BE2C (cell line): Measurements from ENCODE around the gene PLEKHH2.

Experiments
- DNase-seq: peaks from one replicate; pipeline ENCODE4 v3.0.0-alpha.2; 2020
- H3K27me3 ChIP-seq: fragments of 250-450 bp; sonication (Bioruptor Pico); 2 replicates; pipeline ENCODE4 v1.5.1; 2020; ENCODE audit warnings: mild to moderate bottlenecking
- H3K36me3 ChIP-seq: fragments of 250-450 bp; sonication (Bioruptor Pico); 2 replicates; pipeline ENCODE4 v1.5.1; 2020; ENCODE audit warnings: mild to moderate bottlenecking
- H3K4me1 ChIP-seq: fragments of 250-450 bp; sonication (Bioruptor Pico); 2 replicates; pipeline ENCODE4 v1.5.1; 2020
- H3K4me3 ChIP-seq: 2 replicates; pipeline ENCODE4 v1.5.1; 2011; ENCODE audit warnings: low read depth, low read length
- H3K9me3 ChIP-seq: fragments of 250-450 bp; sonication (Bioruptor Pico); 2 replicates; pipeline ENCODE4 v1.5.1; 2020
- CTCF ChIP-seq: IDR thresholded peaks from 2 replicates; pipeline ENCODE4 v1.5.1; 2012; ENCODE audit warnings: mild to moderate bottlenecking, low read depth, low read length

The PLEKHH2 gene

GRCh38 chr2:43798300-43798699, 161.2 kb downstream of the PLEKHH2 start:
- DNase-seq: no peak
- Histone ChIP-seq H3K9me3 (no peaks in the 10 kb centered on the region), H3K4me3 (no peak overlapping the region), H3K4me1 (no peaks in the 10 kb centered on the region), H3K36me3 (no peaks in the 10 kb centered on the region), H3K27me3 (no peaks in the 10 kb centered on the region)
- peak; percentile 38 for TF ChIP-seq CTCF

GRCh38 chr2:43800894-43801293, 163.8 kb downstream of the PLEKHH2 start:
- DNase-seq: no peak
- Histone ChIP-seq H3K9me3 (no peaks in the 10 kb centered on the region), H3K36me3 (no peaks in the 10 kb centered on the region), H3K4me1 (no peaks in the 10 kb centered on the region), H3K4me3 (no peak overlapping the region), H3K27me3 (no peaks in the 10 kb centered on the region)
- TF ChIP-seq CTCF: no peak

GRCh38 chr2:43802135-43802534, 165.1 kb downstream of the PLEKHH2 start:
- DNase-seq: no peak
- no peaks in the 10 kb centered on the region for H3K27me3 ChIP-seq
- TF ChIP-seq CTCF: peak; percentile 10; the same call in 1 of the 2 replicates
- no peaks in the 10 kb centered on the region for H3K9me3 ChIP-seq
- no peak overlapping the region for H3K4me3 ChIP-seq
- no peaks in the 10 kb centered on the region for H3K4me1 ChIP-seq
- no peaks in the 10 kb centered on the region for H3K36me3 ChIP-seq

- no peaks in the 10 kb centered on the region for H3K4me1 ChIP-seq
These were observed 166.1 kb downstream of the PLEKHH2 start for GRCh38 chr2:43803113-43803512.

GRCh38 chr2:43806719-43807031, 169.6 kb downstream of the PLEKHH2 start:
- TF ChIP-seq CTCF: no peak
- Histone ChIP-seq H3K4me1 (peaks cover 8% of the 10 kb centered on the region), H3K4me3 (no peak overlapping the region), H3K36me3 (no peaks in the 10 kb centered on the region), H3K9me3 (no peaks in the 10 kb centered on the region), H3K27me3 (no peaks in the 10 kb centered on the region)
- DNase-seq: no peak

More at GRCh38 chr2:43803113-43803512, 166.1 kb downstream of the PLEKHH2 start:
- Histone ChIP-seq H3K27me3 (no peaks in the 10 kb centered on the region), H3K9me3 (no peaks in the 10 kb centered on the region), H3K4me3 (no peak overlapping the region), H3K36me3 (no peaks in the 10 kb centered on the region)
- no peak for TF ChIP-seq CTCF
- no peak for DNase-seq

GRCh38 chr2:43810452-43810851, 173.4 kb downstream of the PLEKHH2 start:
- H3K36me3 ChIP-seq: no peaks in the 10 kb centered on the region
- H3K4me1 ChIP-seq: peaks cover 8% of the 10 kb centered on the region
- no peaks in the 10 kb centered on the region for H3K9me3 ChIP-seq
- no peak for TF ChIP-seq CTCF
- peak; percentile 32 for DNase-seq
- H3K27me3 ChIP-seq: no peaks in the 10 kb centered on the region
- no peak overlapping the region for H3K4me3 ChIP-seq
